Activated CD8-positive, alpha-beta memory T cell treated with anti-CD3 and anti-CD28 coated beads, Interleukin-2, amount 50 U/mL, for 48 hours (primary cell): ENCODE results near the gene FSIP1.
"Not testable (repeated sequence)": the region's sequence is repeated elsewhere in the genome, so short reads cannot be mapped to it uniquely, and the experiment has no call there.

Experiments
- DNase-seq: peaks from one replicate; pipeline ENCODE4 v3.0.0-alpha.2; 2020

The FSIP1 gene

GRCh38 chr15:39782441-39783138, at the start of gene FSIP1:
Gene FSIP1, minus strand, starts transcription at chr15:39782841. Its CDS starts 6,317 bp downstream, at chr15:39776524.
- DNase-seq: peak; percentile 97

GRCh38 chr15:39830166-39830565, 47.5 kb upstream of the FSIP1 start:
- DNase-seq: no peak

GRCh38 chr15:39828374-39828931, 45.8 kb upstream of the FSIP1 start:
- no peak for DNase-seq

- no peak for DNase-seq
Observed at GRCh38 chr15:39826975-39827374, 44.3 kb upstream of the FSIP1 start.

- DNase-seq: no peak
Observed at GRCh38 chr15:39823634-39824033, 41.0 kb upstream of the FSIP1 start.

- no peak for DNase-seq
Observed at GRCh38 chr15:39820050-39820602, 37.5 kb upstream of the FSIP1 start.

- DNase-seq: no peak
Observed at GRCh38 chr15:39819533-39819932, 36.9 kb upstream of the FSIP1 start.

- DNase-seq: no peak
Observed at GRCh38 chr15:39817892-39818291, 35.3 kb upstream of the FSIP1 start.

- DNase-seq: no peak
Observed at GRCh38 chr15:39814489-39814888, 31.8 kb upstream of the FSIP1 start.

- not testable (repeated sequence) for DNase-seq
Observed at GRCh38 chr15:39812651-39813050, 30.0 kb upstream of the FSIP1 start.

GRCh38 chr15:39808909-39809308, 26.3 kb upstream of the FSIP1 start:
- DNase-seq: no peak

- no peak for DNase-seq
Observed at GRCh38 chr15:39807791-39808190, 25.1 kb upstream of the FSIP1 start.

GRCh38 chr15:39804026-39804425, 21.4 kb upstream of the FSIP1 start:
- DNase-seq: no peak

GRCh38 chr15:39803016-39803415, 20.4 kb upstream of the FSIP1 start:
- no peak for DNase-seq

GRCh38 chr15:39801641-39802309, 19.1 kb upstream of the FSIP1 start:
- DNase-seq: peak; percentile 57

- no peak for DNase-seq
Observed at GRCh38 chr15:39799552-39800011, 16.9 kb upstream of the FSIP1 start.

- no peak for DNase-seq
Observed at GRCh38 chr15:39798382-39798781, 15.7 kb upstream of the FSIP1 start.

GRCh38 chr15:39797407-39797806, 14.8 kb upstream of the FSIP1 start:
- DNase-seq: no peak

- no peak for DNase-seq
Observed at GRCh38 chr15:39796601-39797000, 14.0 kb upstream of the FSIP1 start.

GRCh38 chr15:39795486-39795885, 12.8 kb upstream of the FSIP1 start:
- DNase-seq: no peak

GRCh38 chr15:39794954-39795353, 12.3 kb upstream of the FSIP1 start:
- no peak for DNase-seq

- DNase-seq: no peak
Observed at GRCh38 chr15:39793923-39794322, 11.3 kb upstream of the FSIP1 start.

GRCh38 chr15:39792844-39793335, 10.2 kb upstream of the FSIP1 start:
- DNase-seq: no peak
